Astrocyte of the spinal cord (primary cell): ENCODE results near the gene CR1L.

Experiments
- DNase-seq: peaks from one replicate; pipeline ENCODE4 v3.0.0; 2011; ENCODE audit warnings: low read depth, low spot score
- H3K4me3 ChIP-seq: 2 replicates; pipeline ENCODE4 v1.5.1; 2011; ENCODE audit warnings: low read depth, mild to moderate bottlenecking, low read length, moderate library complexity
- in situ Hi-C: cut with HindIII; loops from 2 replicates; pipeline ENCODE4 v1.10.0; 2017; ENCODE audit warnings: low sequenced_read_pairs
- TF ChIP-seq, protein P1 (sequence below): IDR thresholded peaks from 2 replicates; pipeline ENCODE4 v1.5.1; 2012; ENCODE audit warnings: low read depth, mild to moderate bottlenecking, low read length, inconsistent platforms

Gene CR1L

DNA sequence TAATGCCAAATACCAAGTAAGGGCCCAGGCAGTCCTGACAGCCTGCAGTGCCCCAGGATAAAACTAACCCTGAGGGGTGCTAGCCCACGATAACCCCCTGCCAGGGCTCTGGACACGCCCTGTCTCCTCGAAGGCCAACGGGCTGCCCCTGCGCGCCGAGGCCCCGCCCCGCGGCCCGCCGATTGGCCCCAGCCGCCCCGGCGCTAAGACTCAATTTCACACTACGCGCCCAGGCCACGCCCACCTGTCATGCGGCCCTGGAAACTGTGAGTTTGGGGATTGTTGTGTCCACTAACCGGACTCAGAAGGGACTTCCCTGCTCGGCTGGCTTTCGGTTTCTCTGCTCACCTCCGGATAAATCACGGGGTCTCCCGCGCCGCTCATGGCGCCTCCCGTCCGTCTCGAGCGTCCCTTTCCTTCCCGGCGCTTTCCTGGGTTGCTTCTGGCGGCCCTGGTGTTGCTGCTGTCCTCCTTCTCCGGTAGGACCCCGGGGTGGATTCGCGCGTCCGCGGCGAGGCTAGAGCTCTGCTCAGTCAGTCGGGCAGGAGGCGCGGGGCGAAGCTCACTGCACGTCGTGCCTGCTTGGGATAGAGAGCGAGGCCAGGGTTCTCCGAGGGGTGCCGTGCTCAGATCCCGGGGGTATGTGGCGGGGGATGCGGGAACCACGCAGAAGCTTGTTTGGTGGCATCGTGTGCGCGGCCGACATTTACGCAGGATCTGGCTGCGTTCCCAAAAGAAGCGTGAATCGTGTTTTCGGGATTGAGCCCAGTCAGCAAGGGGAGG lies at the start of gene CR1L:
CR1L (plus strand) TSS at position 282 of the 783 bp plus-strand sequence; CDS start at position 383, 101 bp downstream.
- peak within 1 kb of the TSS; percentile 56 for H3K4me3 ChIP-seq
- TF ChIP-seq, protein P1, sequence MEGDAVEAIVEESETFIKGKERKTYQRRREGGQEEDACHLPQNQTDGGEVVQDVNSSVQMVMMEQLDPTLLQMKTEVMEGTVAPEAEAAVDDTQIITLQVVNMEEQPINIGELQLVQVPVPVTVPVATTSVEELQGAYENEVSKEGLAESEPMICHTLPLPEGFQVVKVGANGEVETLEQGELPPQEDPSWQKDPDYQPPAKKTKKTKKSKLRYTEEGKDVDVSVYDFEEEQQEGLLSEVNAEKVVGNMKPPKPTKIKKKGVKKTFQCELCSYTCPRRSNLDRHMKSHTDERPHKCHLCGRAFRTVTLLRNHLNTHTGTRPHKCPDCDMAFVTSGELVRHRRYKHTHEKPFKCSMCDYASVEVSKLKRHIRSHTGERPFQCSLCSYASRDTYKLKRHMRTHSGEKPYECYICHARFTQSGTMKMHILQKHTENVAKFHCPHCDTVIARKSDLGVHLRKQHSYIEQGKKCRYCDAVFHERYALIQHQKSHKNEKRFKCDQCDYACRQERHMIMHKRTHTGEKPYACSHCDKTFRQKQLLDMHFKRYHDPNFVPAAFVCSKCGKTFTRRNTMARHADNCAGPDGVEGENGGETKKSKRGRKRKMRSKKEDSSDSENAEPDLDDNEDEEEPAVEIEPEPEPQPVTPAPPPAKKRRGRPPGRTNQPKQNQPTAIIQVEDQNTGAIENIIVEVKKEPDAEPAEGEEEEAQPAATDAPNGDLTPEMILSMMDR, result no peak
- peak; percentile 53 for DNase-seq
- in situ Hi-C loops, result no loop called here

- in situ Hi-C loops, result no loop called here
Measured at GRCh38 chr1:207603777-207604176, 41.2 kb upstream of the CR1L start.

GRCh38 chr1:207605444-207606361 lies 39.2 kb upstream of the CR1L start:
- in situ Hi-C loops, result no loop called here
- no peak for DNase-seq
- no peak overlapping the region for H3K4me3 ChIP-seq
- TF ChIP-seq, protein P1, result no peak

More at GRCh38 chr1:207603777-207604176, 41.2 kb upstream of the CR1L start:
- no peak overlapping the region for H3K4me3 ChIP-seq
- DNase-seq, result peak; percentile 14
- TF ChIP-seq, protein P1, result no peak

GRCh38 chr1:207606362-207606755 lies 38.6 kb upstream of the CR1L start:
- TF ChIP-seq, protein P1, result no peak
- in situ Hi-C loops, result no loop called here

GRCh38 chr1:207612762-207613161 lies 32.2 kb upstream of the CR1L start:
- in situ Hi-C loops, result no loop called here
- no peak overlapping the region for H3K4me3 ChIP-seq
- TF ChIP-seq, protein P1, result no peak
- no peak for DNase-seq

More at GRCh38 chr1:207606362-207606755, 38.6 kb upstream of the CR1L start:
- H3K4me3 ChIP-seq, result no peak overlapping the region
- no peak for DNase-seq

- H3K4me3 ChIP-seq, result no peak overlapping the region
- in situ Hi-C loops, result no loop called here
- TF ChIP-seq, protein P1, result peak; percentile 81
- DNase-seq, result peak; percentile 34
Measured at GRCh38 chr1:207619871-207620542, 24.9 kb upstream of the CR1L start.
